ENCODE measurements around the gene PARP2.

DNA sequence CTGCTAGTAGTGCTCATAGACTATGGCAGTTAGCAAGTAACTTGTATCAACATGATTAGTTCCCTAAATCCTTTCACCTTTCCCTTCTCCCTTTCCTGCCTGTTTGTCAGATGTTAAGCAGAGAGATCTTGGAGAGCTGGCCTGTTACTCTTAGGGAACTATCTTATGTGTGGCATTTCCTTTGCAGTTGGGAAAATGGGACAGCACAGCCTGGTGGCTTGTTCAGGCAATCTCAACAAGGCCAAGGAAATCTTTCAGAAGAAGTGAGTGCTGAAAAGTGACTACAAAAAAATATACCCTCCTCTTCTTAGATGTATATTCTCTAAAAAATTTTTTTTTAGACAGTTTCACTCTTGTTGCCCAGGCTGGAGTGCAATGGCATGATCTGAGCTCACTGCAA, 7.4 kb downstream of the PARP2 start:
- no peak for TF ChIP-seq FOXK2 (IDR thresholded peaks at IDR 0.05)
- no peak for TF ChIP-seq FOXM1 (IDR thresholded peaks at IDR 0.05; ENCODE audit: borderline replicate concordance)
- TF ChIP-seq ARNT (IDR thresholded peaks at IDR 0.05), result no peak
- no peak for TF ChIP-seq TARDBP (IDR thresholded peaks at IDR 0.05)
- no peak for TF ChIP-seq BHLHE40 (IDR thresholded peaks at IDR 0.05; ENCODE audit: borderline replicate concordance)
- TF ChIP-seq ELF4 (IDR thresholded peaks at IDR 0.05), result no peak
- TF ChIP-seq SP1 (IDR thresholded peaks at IDR 0.05), result no peak
- no peak for TF ChIP-seq L3MBTL2 (conservative IDR thresholded peaks at IDR 0.05)
